Smooth muscle cell (in vitro differentiated cells): ENCODE results near the gene HSPB6. TPM values are rescaled to one million over a fixed set of nuclear protein-coding genes. Genes with fewer than 3 reads are reported as not detected.
"Not testable (repeated sequence)": the region's sequence is repeated elsewhere in the genome, so short reads cannot be mapped to it uniquely, and the experiment has no call there.

Experiments
- DNase-seq: peaks from one replicate; lab custom pipeline; 2025; ENCODE audit not compliant: unreplicated experiment; lab: John Stamatoyannopoulos, UW
- H2AFZ ChIP-seq: fragments of 200-600 bp; sonication (generic); 2 replicates; pipeline ENCODE4 v1.6.0; 2016; ENCODE audit warnings: antibody characterized with exemption, low read depth, mild to moderate bottlenecking
- H3F3A ChIP-seq: fragments of 200-600 bp; sonication (generic); 2 replicates; pipeline ENCODE4 v1.6.0; 2017; ENCODE audit warnings: antibody characterized with exemption, low read depth
- H3K27ac ChIP-seq: fragments of 200-600 bp; sonication (generic); 2 replicates; pipeline ENCODE4 v1.5.1; 2016; ENCODE audit warnings: low read depth, mild to moderate bottlenecking
- H3K27me3 ChIP-seq: fragments of 200-600 bp; sonication (generic); 2 replicates; pipeline ENCODE4 v1.6.1; 2016; ENCODE audit warnings: low read depth, mild to moderate bottlenecking
- H3K36me3 ChIP-seq: fragments of 200-600 bp; sonication (generic); 2 replicates; pipeline ENCODE4 v1.5.1; 2016; ENCODE audit warnings: low read depth
- H3K4me1 ChIP-seq: fragments of 200-600 bp; sonication (generic); 2 replicates; pipeline ENCODE4 v1.5.1; 2016; ENCODE audit warnings: low read depth
- H3K4me2 ChIP-seq: fragments of 200-600 bp; sonication (generic); 2 replicates; pipeline ENCODE4 v1.6.0; 2016; ENCODE audit warnings: mild to moderate bottlenecking
- H3K4me3 ChIP-seq: fragments of 200-600 bp; sonication (generic); 2 replicates; pipeline ENCODE4 v1.5.1; 2016; ENCODE audit warnings: mild to moderate bottlenecking
- H3K79me2 ChIP-seq: fragments of 200-600 bp; sonication (generic); 2 replicates; pipeline ENCODE4 v1.6.0; 2016; ENCODE audit warnings: low read depth, mild to moderate bottlenecking
- H3K9ac ChIP-seq: fragments of 200-600 bp; sonication (generic); 2 replicates; pipeline ENCODE4 v1.6.0; 2016; ENCODE audit warnings: low read depth
- H3K9me3 ChIP-seq: fragments of 200-600 bp; sonication (generic); replicated peaks from 2 replicates; pipeline ENCODE4 v1.5.1; 2016; ENCODE audit warnings: low read depth
- H4K20me1 ChIP-seq: fragments of 200-600 bp; sonication (generic); 2 replicates; pipeline ENCODE4 v1.6.0; 2016; ENCODE audit warnings: low read depth
- CTCF ChIP-seq: fragments of 200-600 bp; sonication (generic); IDR thresholded peaks from 2 replicates; pipeline ENCODE4 v1.5.1; 2017; ENCODE audit warnings: borderline replicate concordance, mild to moderate bottlenecking, antibody characterized with exemption; ENCODE audit not compliant: insufficient read depth, poor library complexity, severe bottlenecking
- WGBS: methylation state at CpG from one replicate; pipeline ENCODE4 v1.1.7; 2016; ENCODE audit warnings: low lambda C conversion rate; 5-methylcytosine and 5-hydroxymethylcytosine counted together
- polyA plus RNA-seq: library from polyadenylated mRNA; unstranded; fragments of >200 nt; fragmentation: Nextera tagmentation; extraction: Ambion mirVana; gene quantifications from 2 replicates; pipeline ENCODE4 v1.2.1, GENCODE V29; 2016
- total RNA-seq: library from RNA; depleted of rRNA; stranded (reverse); fragments of >200 nt; gene quantifications from 2 replicates; pipeline ENCODE4 v1.2.3, GENCODE V29; 2014

HSPB6 gene
- total and polyA plus RNA-seq, 2 experiments from 2014 or later: 19.1 to 254 TPM

GRCh38 chr19:35773020-35773806, 16.4 kb upstream of the HSPB6 start:
- TF ChIP-seq CTCF: no peak
- Histone ChIP-seq H2AFZ (no peak overlapping the region), H3K36me3 (no peaks in the 10 kb centered on the region), H3K4me1 (peaks cover 6% of the 10 kb centered on the region), H3K79me2 (no peaks in the 10 kb centered on the region), H3K9ac (no peak overlapping the region), H3F3A (no peaks in the 10 kb centered on the region), H3K27me3 (no peaks in the 10 kb centered on the region), H3K4me3 (no peak overlapping the region), H4K20me1 (no peaks in the 10 kb centered on the region), H3K27ac (no peak overlapping the region), H3K4me2 (no peak overlapping the region), H3K9me3 (no peaks in the 10 kb centered on the region)
- 69% methylated on average over 9 of the region's 9 CpGs for WGBS
- DNase-seq: no peak

GRCh38 chr19:35772362-35772761, 15.5 kb upstream of the HSPB6 start:
- DNase-seq, H3K4me1 ChIP-seq: not testable (repeated sequence)
- 89% methylated on average over 5 of the region's 5 CpGs for WGBS

GRCh38 chr19:35768082-35768421, 11.2 kb upstream of the HSPB6 start:
- WGBS: 83% methylated on average over 14 of the region's 15 CpGs
- no peaks in the 10 kb centered on the region for H4K20me1 ChIP-seq
- no peaks in the 10 kb centered on the region for H3K27me3 ChIP-seq
- no peak overlapping the region for H3K4me2 ChIP-seq
- H3K27ac ChIP-seq: no peak overlapping the region
- no peaks in the 10 kb centered on the region for H3K4me1 ChIP-seq
- H3K9ac ChIP-seq: no peak overlapping the region
- DNase-seq: no peak
- no peaks in the 10 kb centered on the region for H3K36me3 ChIP-seq
- H3K79me2 ChIP-seq: no peaks in the 10 kb centered on the region
- no peak for TF ChIP-seq CTCF
- no peak overlapping the region for H3K4me3 ChIP-seq
- no peak overlapping the region for H2AFZ ChIP-seq
- H3F3A ChIP-seq: no peaks in the 10 kb centered on the region
- H3K9me3 ChIP-seq: no peaks in the 10 kb centered on the region

More at GRCh38 chr19:35772362-35772761, 15.5 kb upstream of the HSPB6 start:
- H3K9ac ChIP-seq, H3K36me3 ChIP-seq, H3K4me2 ChIP-seq, H3K27ac ChIP-seq, H3K79me2 ChIP-seq, H3K27me3 ChIP-seq, H3F3A ChIP-seq, H3K9me3 ChIP-seq, H2AFZ ChIP-seq, H3K4me3 ChIP-seq, H4K20me1 ChIP-seq: not testable (repeated sequence)

- Histone ChIP-seq H3K9me3 (no peaks in the 10 kb centered on the region), H3K4me3 (no peak overlapping the region), H3K27ac (no peak overlapping the region), H3K4me2 (no peak overlapping the region), H3K27me3 (no peaks in the 10 kb centered on the region), H3K79me2 (no peaks in the 10 kb centered on the region), H4K20me1 (no peaks in the 10 kb centered on the region), H3F3A (no peaks in the 10 kb centered on the region), H3K9ac (no peak overlapping the region), H3K4me1 (no peaks in the 10 kb centered on the region), H2AFZ (no peak overlapping the region), H3K36me3 (no peaks in the 10 kb centered on the region)
- no peak for TF ChIP-seq CTCF
- no peak for DNase-seq
- 80% methylated on average over 26 of the region's 34 CpGs for whole genome bisulfite sequencing
These were observed 10.7 kb upstream of the HSPB6 start for GRCh38 chr19:35767288-35768081.
